NCI-H1092 treated with DMSO at 0.1 percent for 48 hours (cell line): ENCODE measurements around the gene MYADML2.
"Not testable (repeated sequence)": the region's sequence is repeated elsewhere in the genome, so short reads cannot be mapped to it uniquely, and the experiment has no call there.

Experiments used
- DNase-seq: peaks from one replicate; lab custom pipeline; 2025; lab: John Stamatoyannopoulos, UW

Gene MYADML2

GRCh38 chr17:81958633-81959342 is 11.8 kb upstream of the MYADML2 start:
- no peak for DNase-seq

- no peak for DNase-seq
Observed at GRCh38 chr17:81957691-81958432, 10.8 kb upstream of the MYADML2 start.

- DNase-seq = no peak
Observed at GRCh38 chr17:81956607-81957589, 9.9 kb upstream of the MYADML2 start.

- DNase-seq = no peak
Observed at GRCh38 chr17:81955756-81956544, 8.9 kb upstream of the MYADML2 start.

- no peak for DNase-seq
Observed at GRCh38 chr17:81955058-81955681, 8.1 kb upstream of the MYADML2 start.

- no peak for DNase-seq
Observed at GRCh38 chr17:81954131-81955057, 7.4 kb upstream of the MYADML2 start.

GRCh38 chr17:81953443-81953842 is 6.4 kb upstream of the MYADML2 start:
- DNase-seq = not testable (repeated sequence)

GRCh38 chr17:81952792-81953228 is 5.8 kb upstream of the MYADML2 start:
- no peak for DNase-seq

GRCh38 chr17:81951785-81952684 is 5.0 kb upstream of the MYADML2 start:
- no peak for DNase-seq

GRCh38 chr17:81950501-81950900 is 3.5 kb upstream of the MYADML2 start:
- DNase-seq = no peak

- DNase-seq = no peak
Observed at GRCh38 chr17:81948635-81949378, 1.8 kb upstream of the MYADML2 start.

- no peak for DNase-seq
Observed at GRCh38 chr17:81944858-81945257, 2.2 kb downstream of the MYADML2 start.

GRCh38 chr17:81942167-81942553 is 4.9 kb downstream of the MYADML2 start:
- DNase-seq = no peak

- peak; percentile 23 for DNase-seq
Observed at GRCh38 chr17:81941484-81942166, 5.4 kb downstream of the MYADML2 start.

- no peak for DNase-seq
Observed at GRCh38 chr17:81940538-81941483, 6.2 kb downstream of the MYADML2 start.

GRCh38 chr17:81939881-81940385 is 7.1 kb downstream of the MYADML2 start:
- no peak for DNase-seq
